OCI-LY7 (cell line): ENCODE results near the gene HAPSTR1. TPM values are rescaled to one million over a fixed set of nuclear protein-coding genes. Genes with fewer than 3 reads are reported as not detected.

ENCODE experiments used
- BruUV-seq: library from RNA; stranded (reverse); fragments of 400-500 nt; replicated peaks from 2 replicates; lab custom pipeline; 2021; lab: Mats Ljungman, UMichigan
- CTCF ChIA-PET: fragments of 300-600 bp; sonication (Branson Sonifier 250); formaldehyde crosslinking; loops from one replicate; lab custom pipeline; 2022; ENCODE audit warnings: antibody characterized with exemption; ENCODE audit not compliant: unreplicated experiment; lab: Charles Lee
- POLR2A ChIA-PET: fragments of 300-600 bp; sonication (Branson Sonifier 250); formaldehyde crosslinking; loops from one replicate; lab custom pipeline; 2022; ENCODE audit warnings: antibody characterized with exemption; lab: Charles Lee
- DNase-seq: peaks from one replicate; pipeline ENCODE4 v3.0.0-alpha.2; 2015; ENCODE audit warnings: low spot score
- H2AFZ ChIP-seq: fragments of 200-600 bp; sonication (generic), shearing (Covaris generic); 2 replicates; pipeline ENCODE4 v1.6.1; 2014; ENCODE audit warnings: mild to moderate bottlenecking, antibody characterized with exemption, low read length, moderate library complexity
- H3K27ac ChIP-seq: fragments of 200-600 bp; sonication (generic); 2 replicates; pipeline ENCODE4 v1.5.1; 2014; ENCODE audit warnings: mixed run types, low read depth, mild to moderate bottlenecking, moderate library complexity, low read length, inconsistent platforms; ENCODE audit not compliant: poor library complexity, severe bottlenecking
- H3K36me3 ChIP-seq: fragments of 200-600 bp; sonication (generic); 2 replicates; pipeline ENCODE4 v1.6.1; 2014; ENCODE audit warnings: mild to moderate bottlenecking, antibody characterized with exemption, low read length, moderate library complexity, mixed read lengths; ENCODE audit not compliant: insufficient read depth
- H3K4me1 ChIP-seq: fragments of 200-600 bp; sonication (generic); 2 replicates; pipeline ENCODE4 v1.5.1; 2014; ENCODE audit warnings: mild to moderate bottlenecking, low read length; ENCODE audit not compliant: insufficient read depth, poor library complexity, severe bottlenecking
- H3K4me2 ChIP-seq: fragments of 200-600 bp; sonication (generic); 2 replicates; pipeline ENCODE4 v1.6.1; 2014; ENCODE audit warnings: mild to moderate bottlenecking, low read length
- H3K4me3 ChIP-seq: fragments of 200-600 bp; sonication (generic); 2 replicates; pipeline ENCODE4 v1.5.1; 2014; ENCODE audit warnings: mild to moderate bottlenecking, low read depth, low read length; ENCODE audit not compliant: poor library complexity, severe bottlenecking
- H3K79me2 ChIP-seq: fragments of 200-600 bp; sonication (generic); 2 replicates; pipeline ENCODE4 v1.6.1; 2016; ENCODE audit warnings: low read depth, mild to moderate bottlenecking, low read length, moderate library complexity, mixed read lengths; ENCODE audit not compliant: insufficient read depth
- H3K9me2 ChIP-seq: fragments of 200-600 bp; sonication (generic); 2 replicates; pipeline ENCODE4 v1.6.1; 2016; ENCODE audit warnings: mild to moderate bottlenecking, low read length, mixed read lengths; ENCODE audit not compliant: insufficient read depth
- H3K9me3 ChIP-seq: fragments of 200-600 bp; sonication (generic); 2 replicates; pipeline ENCODE4 v1.6.1; 2014; ENCODE audit warnings: mild to moderate bottlenecking, mixed run types, low read length, mixed read lengths
- H4K20me1 ChIP-seq: fragments of 200-600 bp; sonication (generic); 2 replicates; pipeline ENCODE4 v1.6.1; 2014; ENCODE audit warnings: mild to moderate bottlenecking, antibody characterized with exemption, low read length, moderate library complexity, mixed read lengths; ENCODE audit not compliant: insufficient read depth
- CTCF ChIP-seq: fragments of 200-600 bp; sonication (generic); conservative IDR thresholded peaks from 2 replicates; pipeline ENCODE4 v1.5.1; 2014; ENCODE audit warnings: mild to moderate bottlenecking, antibody characterized with exemption, low read length, moderate library complexity, mixed read lengths
- EZH2phosphoT487 ChIP-seq: fragments of 200-600 bp; sonication (generic); IDR thresholded peaks from 2 replicates; pipeline ENCODE4 v1.6.1; 2018; ENCODE audit warnings: low read depth, borderline replicate concordance, mild to moderate bottlenecking, mixed run types, antibody characterized with exemption, low read length, moderate library complexity, mixed read lengths
- intact Hi-C: fragments of 100-400 bp; cut with micrococcal nuclease; formaldehyde crosslinking; loops from one replicate; pipeline ENCODE4 v1.10.0; 2022; ENCODE audit not compliant: unreplicated experiment
- total RNA-seq, 2 experiments: library from RNA; depleted of rRNA in 1 of 2; stranded (reverse); fragments of >200 nt in 1 of 2; shearing (Covaris generic) in 1 of 2; gene quantifications; 2 replicates each; pipeline ENCODE4 v1.2.3, GENCODE V29; 2014 to 2022

The HAPSTR1 gene
- total RNA-seq, 2 experiments from 2014 or later: 50.9 to 71.5 TPM

- H3K36me3 ChIP-seq: no peaks in the 10 kb centered on the region
- DNase-seq: no peak
- no peaks in the 10 kb centered on the region for H3K9me2 ChIP-seq
- no peaks in the 10 kb centered on the region for H3K9me3 ChIP-seq
- TF ChIP-seq CTCF (no peak), EZH2phosphoT487 (no peak)
- H3K27ac ChIP-seq: no peak overlapping the region
- ChIA-PET CTCF (no interaction called here), POLR2A (interaction anchor here (1.2 kb wide), 1 partner anchor 9 kb away, joined by 5 read pairs; no protein-coding TSS in a partner anchor)
- H3K4me2 ChIP-seq: no peak overlapping the region
- peaks cover 28% of the 10 kb centered on the region for H3K4me1 ChIP-seq
- intact Hi-C loops: loop anchor here (10.0 kb wide), 1 partner anchor 79 kb away; no protein-coding TSS in a partner anchor
- BruUV-seq: no TSS peak
- no peak overlapping the region for H3K4me3 ChIP-seq
- H3K79me2 ChIP-seq: no peaks in the 10 kb centered on the region
- peak overlapping the region; percentile 32; the same call in 1 of the 2 replicates for H2AFZ ChIP-seq
- H4K20me1 ChIP-seq: no peaks in the 10 kb centered on the region
Observed at GRCh38 chr16:9055661-9056060, 35.8 kb upstream of the HAPSTR1 start.

- no peaks in the 10 kb centered on the region for H3K9me2 ChIP-seq
- peak overlapping the region; percentile 32; the same call in 1 of the 2 replicates for H2AFZ ChIP-seq
- no peaks in the 10 kb centered on the region for H3K36me3 ChIP-seq
- TF ChIP-seq EZH2phosphoT487: no peak
- TF ChIP-seq CTCF: no peak
- POLR2A ChIA-PET: interaction anchor here (0.6 to 1.2 kb wide), 2 partner anchors 9 to 721 kb away, joined by 3 to 5 read pairs; no protein-coding TSS in a partner anchor
- H3K79me2 ChIP-seq: no peaks in the 10 kb centered on the region
- H3K4me3 ChIP-seq: no peak overlapping the region
- no peak overlapping the region for H3K27ac ChIP-seq
- no peaks in the 10 kb centered on the region for H3K9me3 ChIP-seq
- H3K4me1 ChIP-seq: peaks cover 32% of the 10 kb centered on the region
- H3K4me2 ChIP-seq: no peak overlapping the region
- intact Hi-C loops: loop anchor here (10.0 kb wide), 1 partner anchor 79 kb away; no protein-coding TSS in a partner anchor
- CTCF ChIA-PET: no interaction called here
- DNase-seq: no peak
- BruUV-seq: no TSS peak
- no peaks in the 10 kb centered on the region for H4K20me1 ChIP-seq
Observed at GRCh38 chr16:9056061-9056460, 35.4 kb upstream of the HAPSTR1 start.

GRCh38 chr16:9058211-9058610, 33.2 kb upstream of the HAPSTR1 start:
- ChIA-PET CTCF (no interaction called here), POLR2A (interaction anchor here (0.5 to 0.8 kb wide), 3 partner anchors 55 to 231 kb away, joined by 3 to 4 read pairs (median 3); no protein-coding TSS in a partner anchor)
- no peaks in the 10 kb centered on the region for H4K20me1 ChIP-seq
- no peaks in the 10 kb centered on the region for H3K79me2 ChIP-seq
- TF ChIP-seq CTCF (no peak), EZH2phosphoT487 (no peak)
- no peaks in the 10 kb centered on the region for H3K9me2 ChIP-seq
- no peak for DNase-seq
- intact Hi-C loops: loop anchor here (10.0 kb wide), 1 partner anchor 77 kb away; no protein-coding TSS in a partner anchor
- no TSS peak for BruUV-seq
- no peaks in the 10 kb centered on the region for H3K9me3 ChIP-seq
- no peak overlapping the region for H2AFZ ChIP-seq
- H3K4me3 ChIP-seq: no peak overlapping the region
- no peaks in the 10 kb centered on the region for H3K36me3 ChIP-seq
- H3K4me2 ChIP-seq: no peak overlapping the region
- H3K4me1 ChIP-seq: peaks cover 49% of the 10 kb centered on the region
- no peak overlapping the region for H3K27ac ChIP-seq
